ENCODE measurements around the gene SMAD3.
"Not testable (repeated sequence)": the region's sequence is repeated elsewhere in the genome, so short reads cannot be mapped to it uniquely, and the experiment has no call there.

SMAD3 gene

DNA sequence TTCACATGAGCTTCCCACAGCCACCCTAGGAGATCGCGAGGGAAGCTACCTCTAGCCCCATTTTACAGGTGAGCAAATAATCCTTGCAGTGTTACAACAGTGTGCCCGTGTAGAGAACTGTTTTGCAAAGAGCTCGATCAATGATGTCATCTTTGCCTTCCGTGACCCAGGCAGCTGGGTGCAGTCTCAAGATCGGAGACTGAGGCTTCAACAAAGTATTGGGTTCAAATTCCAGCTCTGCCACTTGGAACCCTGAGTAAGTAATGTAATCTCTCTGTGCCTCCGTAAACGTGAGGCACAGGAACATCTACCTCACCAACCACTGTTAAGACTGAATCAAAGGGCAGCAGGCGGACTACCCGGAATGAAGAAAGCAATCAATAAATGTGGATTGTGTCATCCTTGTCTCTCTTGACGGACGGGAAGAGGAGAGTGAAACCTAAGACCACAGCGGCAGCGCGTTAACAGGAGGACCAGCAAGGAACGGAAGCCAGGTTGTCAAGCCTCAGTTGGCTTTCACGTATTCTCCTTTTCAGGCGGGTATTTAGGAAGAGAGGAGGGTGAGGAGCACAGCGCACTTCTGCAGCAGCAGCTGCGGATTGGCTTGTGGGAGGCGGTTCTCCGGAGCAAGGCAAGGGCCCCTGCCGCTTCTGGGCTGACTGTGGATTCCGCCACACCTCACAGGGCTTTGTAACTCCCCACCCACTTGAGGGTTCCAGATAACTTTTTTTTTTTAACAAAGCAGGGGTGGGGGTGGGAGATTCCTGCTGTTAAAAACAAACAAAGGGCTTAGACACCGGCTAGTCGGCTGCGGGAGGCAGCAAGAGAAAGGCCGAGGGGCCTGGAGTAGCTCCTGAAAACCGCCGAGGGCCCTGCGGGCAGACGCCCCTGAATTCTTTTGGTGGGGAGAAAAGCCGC is 1.5 kb upstream of the SMAD3 start:
- DNase-seq: no peak

DNA sequence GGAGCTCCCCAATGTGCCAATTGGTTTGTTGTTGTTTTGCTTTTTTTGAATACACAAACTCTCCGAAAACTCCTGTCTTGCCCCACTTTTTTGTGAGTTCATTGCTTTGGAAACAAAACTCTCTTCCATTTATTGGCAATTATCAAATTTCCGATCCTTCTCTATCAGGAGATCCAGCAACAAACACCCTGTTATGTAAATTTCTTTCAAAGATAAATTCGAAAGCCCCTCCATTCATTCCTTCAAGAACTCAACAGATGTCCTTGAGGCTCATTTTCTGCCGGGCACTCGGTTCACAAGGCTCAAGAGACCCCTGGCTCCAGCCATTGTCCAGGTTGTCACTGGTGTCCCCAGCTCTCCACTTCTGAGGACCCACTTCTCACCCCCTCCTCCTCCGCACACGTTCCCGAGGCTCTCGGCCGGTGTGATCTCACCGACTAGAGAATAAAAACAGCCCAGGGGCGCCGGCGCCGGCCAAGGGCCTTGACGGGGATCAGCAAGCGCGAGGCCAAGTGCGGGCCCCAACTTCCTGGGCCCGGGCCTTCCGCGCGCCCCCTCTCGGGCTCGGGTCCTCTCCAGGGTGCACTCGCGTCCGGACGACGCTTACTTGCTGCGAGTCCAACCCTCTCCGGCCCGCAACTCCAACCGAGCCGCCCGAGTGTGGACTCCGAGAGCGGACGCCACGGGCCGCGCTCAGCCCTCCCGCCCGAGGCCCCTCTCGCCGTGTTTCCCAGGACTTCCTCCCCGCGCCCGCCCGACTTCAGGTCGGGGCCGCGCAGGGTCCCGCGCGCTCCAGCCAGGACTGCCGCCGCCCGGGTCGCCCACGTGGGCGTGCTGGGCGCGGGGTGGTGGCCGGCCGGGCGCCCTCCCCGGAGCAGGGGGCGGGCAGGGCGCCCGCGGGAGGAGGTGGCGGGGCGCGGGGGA is 533 bp upstream of the SMAD3 start:
- peak in 20 of 51 donors; percentile 25 to 75 (median 62) for DNase-seq

DNA sequence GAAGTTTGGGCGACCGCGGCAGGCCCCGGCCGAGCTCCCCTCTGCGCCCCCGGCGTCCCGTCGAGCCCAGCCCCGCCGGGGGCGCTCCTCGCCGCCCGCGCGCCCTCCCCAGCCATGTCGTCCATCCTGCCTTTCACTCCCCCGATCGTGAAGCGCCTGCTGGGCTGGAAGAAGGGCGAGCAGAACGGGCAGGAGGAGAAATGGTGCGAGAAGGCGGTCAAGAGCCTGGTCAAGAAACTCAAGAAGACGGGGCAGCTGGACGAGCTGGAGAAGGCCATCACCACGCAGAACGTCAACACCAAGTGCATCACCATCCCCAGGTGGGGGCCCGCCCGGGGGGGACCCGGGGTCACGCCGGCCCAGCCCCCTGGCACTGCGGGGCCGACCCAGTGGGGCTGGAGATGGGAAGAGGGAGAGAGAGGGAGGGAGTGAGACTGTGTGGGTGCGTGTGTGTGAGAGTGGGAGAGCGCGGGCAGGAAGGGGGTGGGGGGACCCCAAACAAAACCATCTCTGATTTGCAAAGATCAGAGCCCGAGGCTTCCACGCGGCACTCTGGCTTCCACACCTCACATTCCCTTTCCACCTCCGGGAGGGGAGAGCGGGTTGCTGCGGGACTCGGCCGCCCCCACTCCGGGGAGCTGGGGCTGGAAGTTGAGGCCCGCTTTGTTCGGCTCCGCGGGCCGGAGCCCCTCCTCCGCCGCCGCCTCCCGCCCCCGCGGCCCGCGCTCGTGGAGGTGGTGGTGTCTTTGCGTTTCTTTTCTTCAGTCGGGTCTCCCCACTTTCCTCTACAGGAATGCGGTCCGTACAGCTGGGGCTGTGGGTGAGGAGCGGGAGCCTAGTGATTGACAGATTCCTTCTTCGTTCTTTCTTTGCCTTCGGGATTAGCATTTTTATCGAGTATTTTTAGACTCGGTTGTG is 898 bp downstream of the SMAD3 start:
- peak in 4 of 51 donors; percentile 11 to 49 (median 24) for DNase-seq

DNA sequence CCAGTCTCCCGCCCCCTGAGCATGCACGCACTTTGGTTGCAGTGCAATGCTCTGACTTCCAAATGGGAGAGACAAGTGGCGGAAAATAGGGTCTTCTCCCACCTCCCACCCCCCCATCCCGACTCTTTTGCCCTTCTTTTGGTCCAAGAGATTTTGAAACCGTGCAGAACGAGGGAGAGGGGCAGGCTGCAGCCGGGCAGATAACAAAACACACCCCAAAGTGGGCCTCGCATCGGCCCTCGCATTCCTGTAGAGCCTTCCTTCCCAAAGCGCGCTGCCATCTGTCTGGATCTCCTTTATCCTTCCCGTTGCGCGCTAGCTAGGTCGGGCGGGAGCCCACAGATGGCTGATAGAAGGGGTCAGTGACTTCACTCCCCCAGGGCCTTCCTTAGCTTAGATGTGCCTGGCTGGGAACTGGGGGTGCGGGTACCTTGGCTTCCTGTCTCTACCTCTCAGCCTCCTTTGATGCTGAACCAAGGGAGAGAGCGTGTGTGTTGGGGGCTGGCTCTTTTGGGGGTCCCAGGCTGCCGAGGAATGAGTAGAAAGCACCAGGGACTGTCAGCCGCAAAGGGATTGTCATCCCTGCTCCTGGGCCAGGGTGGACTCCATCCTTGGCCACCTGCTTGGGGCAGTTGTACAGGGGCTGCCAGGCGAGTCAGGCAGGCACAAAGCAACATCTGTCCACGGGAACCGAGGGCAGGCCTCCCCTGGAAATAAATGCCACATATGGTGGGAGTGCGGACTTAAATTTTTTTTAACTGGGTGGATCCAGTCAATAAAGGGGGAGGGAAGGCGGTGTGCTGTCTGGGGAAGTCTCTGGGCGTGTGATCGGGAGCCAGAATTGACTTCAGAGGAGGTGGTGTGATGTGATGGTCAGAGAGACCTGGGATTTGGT is 1.8 kb downstream of the SMAD3 start:
- peak in 1 of 51 donors; percentile 49 for DNase-seq

DNA sequence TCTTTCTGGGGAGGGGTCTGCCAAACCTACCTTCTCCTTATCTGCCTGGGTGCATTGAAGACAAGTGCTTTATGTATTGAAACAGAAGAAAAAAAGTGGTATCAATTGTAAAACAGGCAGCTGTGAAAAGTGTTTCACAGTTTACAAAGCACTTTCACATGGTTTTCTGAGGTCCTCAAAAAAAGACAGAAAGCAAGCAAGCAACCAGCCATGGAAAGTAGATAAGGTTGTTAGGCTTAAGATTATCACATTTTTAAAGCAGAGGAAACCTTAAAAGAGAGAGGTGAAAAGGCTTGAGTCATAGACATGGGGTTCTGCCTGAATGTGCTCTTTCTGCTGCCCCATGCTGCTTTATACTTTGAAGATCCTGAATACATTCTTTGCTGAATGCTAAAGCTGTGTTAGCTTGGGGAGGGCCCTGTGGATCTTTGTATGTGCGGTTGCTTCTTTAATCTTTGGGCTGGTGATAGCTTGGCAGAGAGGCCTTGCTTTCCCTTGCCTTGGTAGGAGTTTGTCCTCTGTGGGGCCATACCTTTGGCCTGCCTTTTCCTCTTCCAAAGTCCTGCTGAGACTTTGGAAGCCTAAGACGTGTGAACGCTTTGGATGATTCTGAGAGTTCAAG is 2.6 kb downstream of the SMAD3 start:
- no peak for DNase-seq

DNA sequence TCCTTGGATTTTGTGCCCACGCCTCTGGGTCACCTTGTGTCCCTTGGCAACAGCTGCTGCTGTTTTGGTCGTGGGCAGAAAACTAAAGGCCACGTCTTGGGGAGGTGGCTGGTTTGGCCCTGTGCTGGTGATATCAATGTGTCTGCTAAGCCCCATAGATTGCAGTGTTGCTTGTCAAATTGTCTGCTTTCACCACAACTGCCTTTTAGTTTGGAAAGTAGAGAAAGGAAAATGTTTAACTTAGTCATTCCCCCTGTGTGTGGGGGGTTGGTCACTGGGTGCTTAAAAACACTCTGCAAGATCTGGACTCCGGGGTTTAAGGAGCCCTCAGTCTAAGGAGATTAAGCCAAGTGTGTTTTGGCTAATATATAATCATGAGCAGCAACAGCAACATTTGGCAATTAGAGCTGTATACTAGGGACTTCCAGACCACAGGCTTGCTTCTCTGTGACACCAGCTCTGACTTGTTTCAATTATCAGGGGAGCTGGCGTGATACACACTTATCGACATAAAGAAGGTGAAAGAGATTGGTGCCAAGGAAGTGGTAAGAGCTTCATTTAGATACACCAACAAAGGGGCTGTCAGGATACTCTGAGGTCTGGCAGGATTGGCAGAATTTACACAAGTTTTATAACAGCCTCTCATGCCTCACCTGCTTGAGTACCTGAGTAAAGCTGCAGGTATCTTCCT is 3.5 kb downstream of the SMAD3 start:
- no peak for DNase-seq

DNA sequence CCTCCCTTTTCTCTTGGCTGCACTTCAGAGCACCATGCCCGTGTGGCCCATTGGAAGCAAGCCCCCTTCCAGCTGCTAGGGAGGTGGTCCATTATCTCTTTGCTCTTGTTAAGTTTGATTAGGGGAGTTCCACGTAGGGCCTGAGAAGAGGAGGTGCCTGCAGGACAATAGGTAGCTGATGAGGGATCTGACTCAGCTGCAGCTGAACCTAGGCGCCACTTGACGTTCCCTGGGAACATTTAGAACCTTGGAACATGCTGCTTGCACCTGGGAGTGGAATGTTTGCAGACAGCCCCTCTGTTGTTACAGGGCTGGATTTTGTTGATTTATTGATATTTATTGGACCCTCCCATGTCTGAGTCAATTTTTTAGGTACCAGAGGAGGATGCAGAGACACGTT is 4.7 kb downstream of the SMAD3 start:
- DNase-seq: no peak

DNA sequence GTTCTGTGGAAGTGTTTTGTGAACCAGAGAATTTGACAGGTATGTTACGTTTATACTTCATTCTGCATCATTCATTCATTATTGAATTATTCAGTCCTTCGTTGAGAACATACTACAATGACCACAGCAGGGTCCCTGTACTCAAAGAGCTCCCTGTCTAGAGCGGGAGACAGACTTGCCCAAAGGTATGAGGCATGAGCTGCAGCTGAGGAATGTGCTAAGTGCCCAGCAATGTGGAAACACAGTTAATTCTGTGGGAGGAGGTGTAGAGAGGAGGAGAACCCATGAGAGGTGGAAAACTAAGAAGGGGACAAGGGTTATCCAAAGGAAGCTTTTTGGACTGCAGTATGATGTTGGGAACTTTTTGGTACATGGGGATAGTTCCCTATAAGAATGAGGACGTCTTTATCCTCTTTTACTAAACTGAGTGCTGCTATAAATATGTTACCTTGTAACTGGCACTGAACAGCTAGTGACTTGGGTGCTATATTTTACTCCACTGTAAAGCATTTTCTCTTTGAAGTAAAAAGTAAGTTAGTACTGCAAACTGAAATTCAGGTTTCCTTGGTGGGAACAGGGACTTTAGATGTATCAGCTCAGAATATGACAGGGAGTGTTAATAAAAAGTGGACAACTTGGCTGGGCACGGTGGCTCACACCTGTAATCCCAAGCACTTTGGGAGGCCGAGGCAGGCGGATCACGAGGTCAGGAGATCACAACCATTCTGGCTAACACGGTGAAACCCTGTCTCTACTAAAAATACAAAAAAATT is 5.7 kb downstream of the SMAD3 start:
- DNase-seq: no peak

DNA sequence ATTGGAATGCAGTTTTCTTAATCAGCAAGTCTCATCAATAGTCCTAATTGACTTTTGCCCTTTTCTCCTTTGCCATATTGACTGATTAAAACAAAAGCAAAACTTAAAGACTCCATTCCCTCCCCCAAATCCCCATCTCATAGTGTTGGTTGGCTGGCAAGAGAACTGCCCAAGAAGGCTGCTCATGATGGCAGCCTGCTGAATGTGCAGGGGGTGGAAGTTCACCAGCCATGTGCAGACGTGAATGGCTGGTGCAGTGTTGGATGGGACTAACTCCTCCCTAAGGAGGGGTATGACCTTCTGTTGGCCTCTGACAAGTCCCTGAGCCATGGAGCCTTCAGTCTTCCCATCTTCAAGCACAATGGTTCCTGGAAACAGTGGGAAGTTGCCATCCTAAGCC is 7.0 kb downstream of the SMAD3 start:
- DNase-seq: no peak

DNA sequence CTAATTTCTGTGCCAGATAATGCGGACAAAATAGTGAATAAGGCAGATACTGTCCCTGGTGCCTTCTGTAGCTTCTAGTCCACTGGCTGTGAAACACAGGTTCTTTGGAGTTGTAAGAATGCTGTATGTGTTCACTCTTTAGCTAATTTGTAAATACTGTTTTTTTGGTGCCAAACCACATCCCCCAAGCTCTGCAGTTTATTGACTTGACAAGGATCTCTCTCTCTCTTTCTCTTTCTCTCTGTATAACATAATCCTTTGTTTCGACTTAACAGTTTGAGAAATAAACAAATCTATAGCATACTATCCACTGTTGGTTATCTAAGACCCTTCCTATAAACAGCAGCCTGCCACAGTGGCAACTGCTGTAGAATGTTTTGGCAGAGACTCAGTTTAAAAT is 7.6 kb downstream of the SMAD3 start:
- no peak for DNase-seq

DNA sequence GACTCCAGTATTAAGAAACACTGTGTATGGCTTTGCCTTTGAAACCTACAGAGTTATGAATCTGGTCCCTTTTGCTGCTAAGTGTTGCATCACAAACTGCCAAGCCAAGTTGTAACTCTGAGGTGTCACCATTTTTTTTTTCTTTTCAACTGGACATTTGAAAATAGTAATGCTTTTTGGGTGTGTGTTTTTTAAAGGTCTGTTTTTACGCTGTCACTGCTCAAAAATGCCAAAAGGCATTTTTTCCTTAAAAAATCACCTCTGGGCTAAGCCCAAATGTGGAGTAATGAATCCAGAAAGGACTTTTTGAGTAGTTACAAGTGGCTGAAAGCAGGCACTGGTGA is 9.5 kb downstream of the SMAD3 start:
- no peak for DNase-seq

DNA sequence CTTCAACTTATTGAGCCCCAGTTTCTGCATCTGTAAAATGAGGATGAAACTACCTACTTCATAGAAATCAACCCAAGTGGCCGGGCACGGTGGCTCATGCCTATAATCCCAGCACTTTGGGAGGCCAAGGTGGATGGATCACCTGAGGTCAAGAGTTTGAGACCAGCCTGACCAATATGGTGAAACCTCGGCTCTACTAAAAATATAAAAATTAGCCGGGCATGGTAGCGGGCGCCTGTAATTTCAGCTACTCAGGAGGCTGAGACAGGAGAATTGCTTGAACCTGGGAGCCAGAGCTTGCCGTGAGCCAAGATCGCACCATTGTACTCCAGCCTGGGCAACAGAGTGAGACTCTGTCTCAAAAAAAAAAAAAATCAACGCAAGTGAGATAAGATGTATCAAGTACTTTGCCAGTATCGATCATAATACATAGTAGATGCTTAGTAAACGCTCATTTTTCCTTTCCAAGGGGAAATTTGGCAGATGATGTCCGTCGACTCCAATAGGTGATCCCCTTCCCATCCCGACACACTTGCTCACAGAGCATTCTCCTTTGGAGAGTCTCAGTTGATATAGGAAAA is 10.2 kb downstream of the SMAD3 start:
- not testable (repeated sequence) for DNase-seq

DNA sequence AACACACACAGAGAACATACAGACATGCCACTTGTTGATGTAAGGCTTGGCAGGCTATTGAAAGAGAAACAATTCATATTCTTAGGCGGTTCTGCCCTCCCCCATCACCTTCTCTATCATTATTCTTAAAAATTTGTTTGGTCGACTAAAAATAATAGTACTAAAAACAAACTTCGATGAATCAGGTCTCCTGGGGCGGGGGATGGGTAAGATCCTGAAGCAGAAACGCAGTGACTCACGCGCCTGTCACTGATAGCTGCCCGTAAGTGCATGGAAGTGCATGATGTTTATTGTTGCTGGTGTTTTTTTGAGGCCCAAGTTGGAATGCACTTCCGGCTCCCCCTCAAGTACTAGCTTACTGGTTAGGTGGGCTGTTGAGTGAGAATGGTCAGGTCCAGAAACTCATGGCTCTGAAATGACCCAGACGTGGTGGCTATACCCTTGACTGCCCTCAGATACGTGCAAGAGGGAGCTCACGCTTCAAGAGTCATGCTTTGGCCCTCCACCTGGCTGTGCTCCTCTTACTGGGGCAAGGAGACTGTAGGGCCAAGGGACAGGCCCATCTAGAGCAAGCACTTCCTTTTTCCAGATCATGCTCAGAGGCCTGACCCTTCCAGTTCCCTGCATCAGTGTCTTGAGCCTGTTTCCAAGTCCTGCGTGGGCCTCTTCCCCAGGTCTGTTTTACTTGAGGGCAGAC is 10.9 kb downstream of the SMAD3 start:
- no peak for DNase-seq

DNA sequence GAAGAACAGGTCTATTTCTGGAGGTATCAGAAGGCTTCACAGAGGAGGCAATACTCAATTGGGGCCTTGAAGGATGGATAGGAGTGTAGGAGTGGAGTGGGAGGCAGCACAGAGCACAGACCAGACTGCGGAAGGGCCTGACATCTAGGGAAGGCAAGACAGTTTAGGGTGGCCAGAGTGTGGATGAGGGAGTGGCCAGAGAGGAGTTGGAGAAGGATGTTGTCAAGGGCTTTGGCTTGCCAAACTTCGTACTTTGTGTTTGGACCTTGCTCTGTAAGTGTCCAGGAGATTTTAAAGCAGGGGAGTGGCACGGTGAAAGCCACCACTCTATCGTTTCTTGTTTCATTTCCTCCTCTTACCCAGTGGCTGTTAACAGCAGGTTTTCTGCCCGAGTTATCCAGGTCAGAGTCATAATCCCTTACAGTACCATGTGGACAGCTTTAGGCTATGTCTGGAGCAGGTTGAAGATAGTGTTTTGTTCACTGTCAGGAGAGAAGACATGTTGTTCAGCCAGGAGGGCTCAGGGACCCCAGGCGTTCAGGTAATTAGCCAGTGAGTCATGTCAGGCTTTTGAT is 12.3 kb downstream of the SMAD3 start:
- DNase-seq: no peak

DNA sequence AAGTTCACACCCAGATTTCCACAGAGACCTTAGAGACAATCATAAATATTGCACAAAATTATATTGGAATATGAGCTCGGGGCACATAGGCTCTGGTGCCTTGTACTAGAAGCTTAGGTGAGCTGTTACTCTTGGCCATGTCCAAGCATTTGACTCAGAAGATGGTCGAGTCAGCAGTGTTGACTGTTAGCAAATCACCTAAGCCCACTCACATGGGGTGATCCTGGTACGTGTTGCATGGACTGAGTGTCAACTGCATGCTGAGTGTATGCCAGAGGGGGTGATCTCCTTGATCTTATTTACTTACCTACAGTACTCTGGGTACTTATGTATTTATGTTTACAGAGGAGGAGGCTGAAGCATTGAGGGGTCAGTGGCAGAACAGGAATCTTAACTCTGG is 14.0 kb downstream of the SMAD3 start:
- no peak for DNase-seq

DNA sequence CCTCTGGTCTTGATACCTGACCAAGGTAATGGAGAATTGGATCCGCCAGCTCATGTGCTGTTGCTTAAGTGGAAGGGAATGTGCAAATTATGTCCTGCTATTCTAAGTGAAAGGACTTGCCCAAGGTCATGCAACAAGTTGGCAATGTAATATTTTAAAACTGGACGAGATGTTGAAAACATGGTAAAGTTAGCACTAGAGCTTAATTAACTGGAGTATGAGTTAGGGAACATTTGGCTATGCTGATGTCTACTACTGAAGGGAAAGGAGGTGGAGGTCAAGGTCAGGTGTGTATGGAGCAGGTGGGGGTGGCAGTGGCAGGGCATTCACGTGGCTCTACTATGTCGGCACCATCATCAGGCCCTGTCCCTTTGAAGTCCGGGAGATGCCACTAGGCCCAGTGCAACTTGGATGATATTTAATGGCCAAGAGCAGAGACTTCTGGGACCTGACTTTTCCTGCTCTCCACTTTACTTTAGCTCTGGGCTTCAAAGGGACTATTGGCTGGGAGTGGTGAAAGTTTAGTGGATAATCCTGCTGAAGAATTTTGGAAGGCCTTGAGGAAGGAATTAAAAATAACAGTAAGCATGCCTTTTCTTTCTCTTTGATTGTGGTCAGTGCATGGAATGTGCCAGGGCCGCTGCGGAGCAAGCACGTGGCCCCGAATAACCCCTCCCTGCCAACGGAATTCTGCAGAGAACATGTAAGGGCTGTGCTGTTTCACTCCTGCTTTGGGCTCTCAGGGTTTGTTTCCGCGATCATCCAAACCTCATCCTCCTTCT is 14.9 kb downstream of the SMAD3 start:
- peak in 1 of 51 donors; percentile 38 for DNase-seq

Data from hypothalamus (tissue), 51 donors.